OCI-LY1 (cell line): Measurements from ENCODE around the gene ME3.

Source experiments
- CTCF ChIP-seq: fragments of 200-600 bp; sonication (generic), shearing (Covaris generic); IDR thresholded peaks from 2 replicates; pipeline ENCODE4 v1.5.1; 2017; ENCODE audit warnings: mild to moderate bottlenecking, antibody characterized with exemption, low read length, moderate library complexity, mixed read lengths
- EZH2 ChIP-seq: fragments of 200-600 bp; sonication (generic), shearing (Covaris generic); IDR thresholded peaks from 2 replicates; pipeline ENCODE4 v1.8.0; 2017; ENCODE audit warnings: borderline replicate concordance, mixed run types, mild to moderate bottlenecking, antibody characterized with exemption, low read length, moderate library complexity, mixed read lengths

DNA sequence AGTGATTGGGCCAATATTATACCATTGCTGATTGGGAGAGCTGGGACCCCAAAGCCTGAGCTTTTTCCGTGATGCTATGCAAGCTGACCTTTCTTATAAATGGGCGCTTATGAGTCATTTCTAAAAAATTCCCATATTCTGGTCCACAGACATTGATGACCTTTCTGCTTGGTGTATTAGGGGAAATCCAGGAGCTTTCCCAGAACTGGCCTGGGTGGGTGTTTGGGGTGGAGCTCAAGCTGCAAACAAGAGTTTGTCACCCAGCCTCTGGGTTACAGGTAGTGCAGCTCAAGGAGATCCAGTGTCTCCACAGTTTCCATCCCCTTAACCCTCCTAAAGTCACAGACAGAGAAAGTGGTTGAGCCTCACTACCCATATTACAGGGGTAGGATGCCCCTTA is 230.0 kb downstream of the ME3 start:
- TF ChIP-seq CTCF (no peak), EZH2 (no peak)
